Fibroblast of gingiva (primary cell): Measurements from ENCODE around the gene PES1.
A peak's percentile ranks its signal among the peaks of the same experiment; 100 is the strongest.
"Not testable (repeated sequence)": the region's sequence is repeated elsewhere in the genome, so short reads cannot be mapped to it uniquely, and the experiment has no call there.

Experiments used
- DNase-seq: peaks from one replicate; pipeline ENCODE4 v3.0.0-alpha.2; 2011; ENCODE audit warnings: low read depth

Gene PES1

GRCh38 chr22:30591588-30592359 is at the start of gene PES1:
TSS of gene PES1 (minus strand) at chr22:30591910. CDS start at chr22:30591833, 77 bp downstream.
- peak; percentile 100 for DNase-seq

GRCh38 chr22:30640839-30641430 is 49.2 kb upstream of the PES1 start:
- no peak for DNase-seq

- DNase-seq = no peak
Observed at GRCh38 chr22:30640361-30640760, 48.7 kb upstream of the PES1 start.

- no peak for DNase-seq
Observed at GRCh38 chr22:30637701-30638114, 46.0 kb upstream of the PES1 start.

- peak; percentile 12 for DNase-seq
Observed at GRCh38 chr22:30636226-30637077, 44.7 kb upstream of the PES1 start.

- DNase-seq = peak; percentile 89
Observed at GRCh38 chr22:30635273-30636225, 43.8 kb upstream of the PES1 start, which contains the start of gene SLC35E4. TSS of gene SLC35E4 (plus strand) at chr22:30635781. CDS start at chr22:30636451, 670 bp downstream.

GRCh38 chr22:30634471-30635233 is 42.9 kb upstream of the PES1 start:
- DNase-seq = peak; percentile 82

GRCh38 chr22:30631469-30631868 is 39.8 kb upstream of the PES1 start:
- not testable (repeated sequence) for DNase-seq

- DNase-seq = no peak
Observed at GRCh38 chr22:30628491-30628890, 36.8 kb upstream of the PES1 start.

GRCh38 chr22:30627471-30627870 is 35.8 kb upstream of the PES1 start:
- DNase-seq = no peak

GRCh38 chr22:30626413-30626812 is 34.7 kb upstream of the PES1 start:
- no peak for DNase-seq

- not testable (repeated sequence) for DNase-seq
Observed at GRCh38 chr22:30619909-30620308, 28.2 kb upstream of the PES1 start.

- no peak for DNase-seq
Observed at GRCh38 chr22:30617819-30618218, 26.1 kb upstream of the PES1 start.

GRCh38 chr22:30615543-30615954 is 23.8 kb upstream of the PES1 start:
- DNase-seq = no peak

- DNase-seq = no peak
Observed at GRCh38 chr22:30614879-30615278, 23.2 kb upstream of the PES1 start.

- no peak for DNase-seq
Observed at GRCh38 chr22:30614268-30614667, 22.6 kb upstream of the PES1 start.

- DNase-seq = no peak
Observed at GRCh38 chr22:30612789-30613188, 21.1 kb upstream of the PES1 start.

- no peak for DNase-seq
Observed at GRCh38 chr22:30611197-30611596, 19.5 kb upstream of the PES1 start.

- DNase-seq = no peak
Observed at GRCh38 chr22:30610299-30610698, 18.6 kb upstream of the PES1 start.
